Measurements from ENCODE around the gene ST3GAL5. TPM values are rescaled to one million over a fixed set of nuclear protein-coding genes. Genes with fewer than 3 reads are reported as not detected.

The ST3GAL5 gene
- total RNA-seq, 2 experiments from 2014 or later: 7.4 to 11.3 TPM

- Histone ChIP-seq H3K4me3 (ENCODE audit: low read depth, low read length, poor library complexity, severe bottlenecking) (no peak overlapping the region), H3K27ac (ENCODE audit: low read depth, low read length, poor library complexity, severe bottlenecking) (no peak overlapping the region), H3K9me2 (ENCODE audit: insufficient read depth, low read length) (no peaks in the 10 kb centered on the region), H3K4me2 (ENCODE audit: low read length) (no peak overlapping the region), H3K36me3 (ENCODE audit: insufficient read depth, low read length) (no peaks in the 10 kb centered on the region), H3K79me2 (ENCODE audit: insufficient read depth, low read depth, low read length) (no peaks in the 10 kb centered on the region), H2AFZ (ENCODE audit: low read length) (no peak overlapping the region), H4K20me1 (ENCODE audit: insufficient read depth, low read length) (no peaks in the 10 kb centered on the region), H3K9me3 (ENCODE audit: low read length) (no peaks in the 10 kb centered on the region), H3K4me1 (ENCODE audit: insufficient read depth, low read length, poor library complexity, severe bottlenecking) (no peaks in the 10 kb centered on the region)
- TF ChIP-seq CTCF (conservative IDR thresholded peaks at IDR 0.05; ENCODE audit: low read length) (no peak), EZH2phosphoT487 (IDR thresholded peaks at IDR 0.05; ENCODE audit: borderline replicate concordance, low read depth, low read length) (no peak)
- BruUV-seq (replicated peaks): no TSS peak
- intact Hi-C loops (cut with micrococcal nuclease; ENCODE audit: unreplicated experiment): no loop called here
- ChIA-PET CTCF (ENCODE audit: unreplicated experiment) (no interaction called here), POLR2A (no interaction called here)
- DNase-seq (ENCODE audit: low spot score): no peak
These were observed 49.3 kb downstream of the ST3GAL5 start for GRCh38 chr2:85839461-85839860.

- TF ChIP-seq CTCF (conservative IDR thresholded peaks at IDR 0.05; ENCODE audit: low read length) (no peak), EZH2phosphoT487 (IDR thresholded peaks at IDR 0.05; ENCODE audit: borderline replicate concordance, low read depth, low read length) (no peak)
- Histone ChIP-seq H3K27ac (ENCODE audit: low read depth, low read length, poor library complexity, severe bottlenecking) (no peak overlapping the region), H2AFZ (ENCODE audit: low read length) (no peak overlapping the region), H3K9me3 (ENCODE audit: low read length) (no peaks in the 10 kb centered on the region), H3K79me2 (ENCODE audit: insufficient read depth, low read depth, low read length) (no peaks in the 10 kb centered on the region), H3K4me3 (ENCODE audit: low read depth, low read length, poor library complexity, severe bottlenecking) (no peak overlapping the region), H3K4me1 (ENCODE audit: insufficient read depth, low read length, poor library complexity, severe bottlenecking) (no peaks in the 10 kb centered on the region), H4K20me1 (ENCODE audit: insufficient read depth, low read length) (no peaks in the 10 kb centered on the region), H3K36me3 (ENCODE audit: insufficient read depth, low read length) (no peaks in the 10 kb centered on the region), H3K4me2 (ENCODE audit: low read length) (no peak overlapping the region), H3K9me2 (ENCODE audit: insufficient read depth, low read length) (no peaks in the 10 kb centered on the region)
- ChIA-PET CTCF (ENCODE audit: unreplicated experiment) (interaction anchor here (0.6 kb wide), 1 partner anchor 147 kb away, joined by 3 read pairs; no protein-coding TSS in a partner anchor), POLR2A (no interaction called here)
- no peak for DNase-seq (ENCODE audit: low spot score)
- intact Hi-C loops (cut with micrococcal nuclease; ENCODE audit: unreplicated experiment): no loop called here
- no TSS peak for BruUV-seq (replicated peaks)
These were observed 50.1 kb downstream of the ST3GAL5 start for GRCh38 chr2:85838641-85839040.

- no peaks in the 10 kb centered on the region for H3K4me1 ChIP-seq (ENCODE audit: insufficient read depth, low read length, poor library complexity, severe bottlenecking)
- no peaks in the 10 kb centered on the region for H4K20me1 ChIP-seq (ENCODE audit: insufficient read depth, low read length)
- TF ChIP-seq EZH2phosphoT487 (IDR thresholded peaks at IDR 0.05; ENCODE audit: borderline replicate concordance, low read depth, low read length) (no peak), CTCF (conservative IDR thresholded peaks at IDR 0.05; ENCODE audit: low read length) (no peak)
- CTCF ChIA-PET (ENCODE audit: unreplicated experiment): interaction anchor here (0.6 kb wide), 1 partner anchor 147 kb away, joined by 3 read pairs; no protein-coding TSS in a partner anchor
- no peak overlapping the region for H3K4me2 ChIP-seq (ENCODE audit: low read length)
- no peaks in the 10 kb centered on the region for H3K9me3 ChIP-seq (ENCODE audit: low read length)
- no peaks in the 10 kb centered on the region for H3K79me2 ChIP-seq (ENCODE audit: insufficient read depth, low read depth, low read length)
- no TSS peak for BruUV-seq (replicated peaks)
- no peak overlapping the region for H2AFZ ChIP-seq (ENCODE audit: low read length)
- no peak overlapping the region for H3K4me3 ChIP-seq (ENCODE audit: low read depth, low read length, poor library complexity, severe bottlenecking)
- H3K9me2 ChIP-seq (ENCODE audit: insufficient read depth, low read length): no peaks in the 10 kb centered on the region
- no peak overlapping the region for H3K27ac ChIP-seq (ENCODE audit: low read depth, low read length, poor library complexity, severe bottlenecking)
- POLR2A ChIA-PET: no interaction called here
- H3K36me3 ChIP-seq (ENCODE audit: insufficient read depth, low read length): no peaks in the 10 kb centered on the region
- DNase-seq (ENCODE audit: low spot score): no peak
- intact Hi-C loops (cut with micrococcal nuclease; ENCODE audit: unreplicated experiment): no loop called here
These were observed 50.6 kb downstream of the ST3GAL5 start for GRCh38 chr2:85838181-85838580.

All from OCI-LY7 (cell line).